Naive thymus-derived CD4-positive, alpha-beta T cell (primary cell): ENCODE measurements around the gene DAAM2. TPM values are rescaled to one million over a fixed set of nuclear protein-coding genes. Genes with fewer than 3 reads are reported as not detected.

ENCODE experiments used
- ATAC-seq: fragments of 150-1000 bp; cut with Tn5 transposase; 2 replicates; pipeline ENCODE4 v1.10.0; 2021; ENCODE audit warnings: mild to moderate bottlenecking, moderate library complexity
- CTCF ChIA-PET: fragments of 350-600 bp; sonication (Branson Sonifier 250); formaldehyde crosslinking; loops from one replicate; lab custom pipeline; 2021; ENCODE audit warnings: antibody characterized with exemption; lab: Charles Lee
- POLR2A ChIA-PET: fragments of 350-600 bp; sonication (Branson Sonifier 250); formaldehyde crosslinking; loops from one replicate; lab custom pipeline; 2021; ENCODE audit warnings: antibody characterized with exemption, inconsistent platforms; lab: Charles Lee
- DNase-seq, 9 donors: peaks; one replicate each; pipeline versions ENCODE4 v3.0.0 to v3.0.0-alpha.2; 2020 to 2022; ENCODE audit warnings: mixed read lengths in 1 of 9
- H3K27ac ChIP-seq: one replicate; pipeline ENCODE4 v1.7.0; 2013; ENCODE audit warnings: mild to moderate bottlenecking, low read depth, low read length, moderate library complexity
- H3K27me3 ChIP-seq, 2 donors: one replicate each; pipeline ENCODE4 v1.7.0; 2013; ENCODE audit warnings: low read length in 2 of 2, mild to moderate bottlenecking in 2 of 2, moderate library complexity in 2 of 2; ENCODE audit not compliant: control insufficient read depth in 2 of 2, insufficient read depth in 2 of 2
- H3K36me3 ChIP-seq, 3 experiments: 1 replicate in 2 of 3; 2 replicates in 1 of 3; pipeline ENCODE4 v1.7.0; 2013; ENCODE audit warnings: low read length in 3 of 3, mild to moderate bottlenecking in 3 of 3, moderate library complexity in 1 of 3; ENCODE audit not compliant: insufficient read depth in 3 of 3, control insufficient read depth in 2 of 3
- H3K4me1 ChIP-seq, 2 donors: one replicate each; pipeline ENCODE4 v1.7.0; 2013; ENCODE audit warnings: low read length in 2 of 2, mild to moderate bottlenecking in 2 of 2, moderate library complexity in 1 of 2; ENCODE audit not compliant: control insufficient read depth in 2 of 2, insufficient read depth in 2 of 2
- H3K4me3 ChIP-seq: 2 replicates; pipeline ENCODE4 v1.7.0; 2013; ENCODE audit warnings: mild to moderate bottlenecking, low read length
- H3K9me3 ChIP-seq, 3 experiments: 1 replicate in 2 of 3; 2 replicates in 1 of 3; pipeline ENCODE4 v1.7.0; 2013; ENCODE audit warnings: low read length in 3 of 3; ENCODE audit not compliant: control insufficient read depth in 2 of 3
- H3K27ac Mint-ChIP-seq, 9 donors: one replicate each; pipeline ENCODE4 v1.8.0; 2020 to 2022; ENCODE audit warnings: mixed read lengths in 9 of 9, mild to moderate bottlenecking in 8 of 9, moderate library complexity in 5 of 9, inconsistent platforms in 2 of 9
- H3K27me3 Mint-ChIP-seq, 5 donors: one replicate each; pipeline ENCODE4 v1.8.0; 2021 to 2022; ENCODE audit warnings: mixed read lengths in 5 of 5, mild to moderate bottlenecking in 1 of 5
- H3K36me3 Mint-ChIP-seq, 5 donors: one replicate each; pipeline ENCODE4 v1.8.0; 2020 to 2022; ENCODE audit warnings: mixed read lengths in 5 of 5, mild to moderate bottlenecking in 3 of 5, inconsistent platforms in 1 of 5
- H3K4me1 Mint-ChIP-seq, 7 donors: one replicate each; pipeline ENCODE4 v1.8.0; 2020 to 2022; ENCODE audit warnings: mixed read lengths in 7 of 7, mild to moderate bottlenecking in 3 of 7, inconsistent platforms in 1 of 7
- H3K4me3 Mint-ChIP-seq, 10 donors: one replicate each; pipeline ENCODE4 v1.8.0; 2020 to 2022; ENCODE audit warnings: mild to moderate bottlenecking in 10 of 10, mixed read lengths in 10 of 10, moderate library complexity in 6 of 10, inconsistent platforms in 2 of 10
- H3K9me3 Mint-ChIP-seq, 11 donors: one replicate each; pipeline ENCODE4 v1.8.0; 2020 to 2022; ENCODE audit warnings: mixed read lengths in 11 of 11, mild to moderate bottlenecking in 4 of 11, inconsistent platforms in 1 of 11, moderate library complexity in 1 of 11
- intact Hi-C, 2 donors: fragments of 100-400 bp; cut with micrococcal nuclease; formaldehyde crosslinking; loops; one replicate each; pipeline ENCODE4 v1.15.1; 2023
- polyA plus RNA-seq, 2 donors: library from polyadenylated mRNA; unstranded; fragments of 300-500 nt; fragmentation: Illumina TruSeq; gene quantifications; one replicate each; pipeline ENCODE4 v1.2.3, GENCODE V29; 2021
- total RNA-seq, 6 experiments: library from RNA in 5 of 6; stranded (reverse) in 5 of 6; gene quantifications; 1 replicate in 5 of 6; 2 replicates in 1 of 6; pipeline ENCODE4 v1.2.3 and lab custom pipeline; 2021 to 2026

DAAM2 gene
- total and polyA plus RNA-seq, 7 experiments from 2014 or later, result not detected

DNA sequence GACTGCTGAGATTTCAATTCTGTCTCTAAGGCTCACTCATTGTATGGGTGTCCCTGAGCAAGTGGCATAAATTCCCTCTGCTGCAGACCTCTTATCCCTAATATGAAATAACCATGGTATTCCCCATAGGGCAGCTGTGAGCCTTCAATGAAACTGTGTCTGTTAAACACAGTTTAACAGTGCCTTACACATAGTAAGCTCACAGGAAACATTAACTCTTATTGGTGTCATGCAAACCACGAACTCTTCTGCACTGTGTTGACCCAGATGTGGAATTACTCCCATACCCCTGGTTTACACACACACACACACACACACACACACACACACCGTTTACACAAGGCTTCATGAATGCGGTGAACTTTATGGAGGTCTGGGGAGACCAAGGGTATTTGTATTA is 23.2 kb downstream of the DAAM2 start:
- H3K4me3 Mint-ChIP-seq, result no peak overlapping the region

DNA sequence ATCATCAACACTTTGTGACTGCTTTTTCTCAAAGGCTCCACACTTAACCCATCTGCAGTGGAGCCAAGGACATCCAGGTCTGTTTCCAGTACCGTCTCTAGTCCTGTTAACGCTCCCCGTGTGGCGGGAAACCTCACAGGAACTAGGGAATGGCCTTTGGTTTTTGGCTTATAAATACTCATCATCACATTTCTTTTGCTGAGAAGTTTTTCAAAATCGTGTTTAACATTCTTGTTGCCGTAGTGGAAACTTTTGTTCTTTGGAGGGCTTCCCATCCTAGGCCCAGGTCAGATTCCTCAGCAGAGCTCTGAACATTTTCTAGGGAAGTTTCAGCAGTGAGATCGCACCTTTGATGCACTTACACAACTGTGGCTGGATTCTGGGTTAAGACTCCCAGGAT is 24.6 kb downstream of the DAAM2 start:
- POLR2A ChIA-PET, result no interaction called here
- no peak overlapping the region for H3K27ac Mint-ChIP-seq
- H3K27me3 Mint-ChIP-seq, result peaks cover 0 to 23% (median 16%) of the 10 kb centered on the region in 5 donors
- Histone ChIP-seq H3K27ac (no peak overlapping the region), H3K36me3 (no peaks in the 10 kb centered on the region), H3K9me3 (no peaks in the 10 kb centered on the region), H3K27me3 (no peaks in the 10 kb centered on the region), H3K4me3 (no peak overlapping the region), H3K4me1 (no peaks in the 10 kb centered on the region)
- no peaks in the 10 kb centered on the region for H3K9me3 Mint-ChIP-seq
- ATAC-seq, result no peak
- CTCF ChIA-PET, result no interaction called here
- intact Hi-C loops, result no loop called here
- no peak for DNase-seq
- no peaks in the 10 kb centered on the region for H3K36me3 Mint-ChIP-seq
- H3K4me1 Mint-ChIP-seq, result no peaks in the 10 kb centered on the region
- no peak overlapping the region for H3K4me3 Mint-ChIP-seq

More for the DNA sequence above, 23.2 kb downstream of the DAAM2 start:
- intact Hi-C loops, result no loop called here
- no peaks in the 10 kb centered on the region for H3K9me3 Mint-ChIP-seq
- ATAC-seq, result no peak
- CTCF ChIA-PET, result no interaction called here
- no peak overlapping the region for H3K27ac ChIP-seq
- H3K9me3 ChIP-seq, result no peaks in the 10 kb centered on the region
- H3K27me3 Mint-ChIP-seq, result peaks cover 0 to 19% (median 18%) of the 10 kb centered on the region in 5 donors
- H3K27me3 ChIP-seq, result no peaks in the 10 kb centered on the region
- H3K4me1 ChIP-seq, result no peaks in the 10 kb centered on the region
- no peak overlapping the region for H3K4me3 ChIP-seq
- no peak overlapping the region for H3K27ac Mint-ChIP-seq
- no peaks in the 10 kb centered on the region for H3K36me3 ChIP-seq
- H3K36me3 Mint-ChIP-seq, result no peaks in the 10 kb centered on the region
- POLR2A ChIA-PET, result no interaction called here
- H3K4me1 Mint-ChIP-seq, result no peaks in the 10 kb centered on the region
- no peak for DNase-seq

DNA sequence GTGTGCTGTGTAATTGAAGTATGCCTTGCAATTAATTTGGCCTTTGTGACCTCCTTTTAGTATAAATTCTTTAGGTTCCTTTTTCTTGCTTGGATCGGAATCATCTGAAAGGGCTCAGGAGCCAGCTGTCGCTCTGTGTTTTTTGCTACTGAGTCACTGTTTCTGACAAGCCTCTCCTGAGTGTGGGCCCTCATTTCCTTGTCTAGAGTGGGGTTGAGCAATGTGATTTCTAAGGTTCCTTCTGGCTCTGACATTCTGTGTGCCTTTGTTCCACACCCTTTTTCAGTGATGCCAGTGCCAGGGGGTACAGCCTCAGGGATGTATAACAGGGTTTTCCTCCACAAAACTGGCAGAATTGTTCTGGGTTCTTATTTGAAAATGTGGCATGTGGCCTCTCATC is 26.5 kb downstream of the DAAM2 start:
- H3K36me3 Mint-ChIP-seq, result no peaks in the 10 kb centered on the region
- intact Hi-C loops, result no loop called here
- CTCF ChIA-PET, result no interaction called here

DNA sequence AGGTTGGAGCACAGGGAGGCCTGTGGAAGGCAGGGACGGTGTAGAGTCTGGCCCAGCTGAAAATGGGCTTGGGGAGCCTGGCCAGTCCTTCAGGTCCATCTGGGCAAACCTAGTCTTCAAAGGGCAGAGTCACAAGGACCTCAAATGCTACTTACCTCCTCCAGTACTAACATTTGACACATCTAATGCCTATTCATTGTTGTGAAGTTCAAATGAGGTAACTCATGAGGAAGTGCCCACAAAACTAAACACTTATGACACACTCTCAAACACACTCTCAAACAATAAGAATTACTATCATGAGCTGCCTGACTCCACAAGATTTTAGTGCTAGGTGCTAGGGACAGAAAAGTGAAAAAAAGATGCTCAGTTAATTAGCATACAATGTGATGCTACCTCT is 27.1 kb downstream of the DAAM2 start:
- Mint-ChIP-seq H3K36me3 (no peaks in the 10 kb centered on the region), H3K4me3 (no peak overlapping the region), H3K9me3 (no peaks in the 10 kb centered on the region), H3K27me3 (peaks cover 0 to 10% (median 7%) of the 10 kb centered on the region in 5 donors), H3K27ac (peak overlapping the region in 1 of 9 donors; percentile 10), H3K4me1 (no peaks in the 10 kb centered on the region)
- ATAC-seq, result no peak
- Histone ChIP-seq H3K36me3 (no peaks in the 10 kb centered on the region), H3K4me3 (no peak overlapping the region), H3K9me3 (no peaks in the 10 kb centered on the region), H3K27ac (no peak overlapping the region), H3K4me1 (no peaks in the 10 kb centered on the region), H3K27me3 (no peaks in the 10 kb centered on the region)
- ChIA-PET POLR2A (no interaction called here), CTCF (no interaction called here)
- intact Hi-C loops, result no loop called here
- DNase-seq, result no peak

More for the DNA sequence above, 26.5 kb downstream of the DAAM2 start:
- H3K9me3 Mint-ChIP-seq, result no peaks in the 10 kb centered on the region
- no peak overlapping the region for H3K27ac Mint-ChIP-seq
- no peaks in the 10 kb centered on the region for H3K4me1 Mint-ChIP-seq
- peaks cover 0 to 15% (median 8%) of the 10 kb centered on the region in 5 donors for H3K27me3 Mint-ChIP-seq
- no peaks in the 10 kb centered on the region for H3K27me3 ChIP-seq
- no peaks in the 10 kb centered on the region for H3K9me3 ChIP-seq
- DNase-seq (no peak), ATAC-seq (no peak)
- no peaks in the 10 kb centered on the region for H3K4me1 ChIP-seq
- no peak overlapping the region for H3K27ac ChIP-seq
- POLR2A ChIA-PET, result no interaction called here
- H3K4me3 ChIP-seq, result no peak overlapping the region
- H3K36me3 ChIP-seq, result no peaks in the 10 kb centered on the region
- H3K4me3 Mint-ChIP-seq, result no peak overlapping the region

DNA sequence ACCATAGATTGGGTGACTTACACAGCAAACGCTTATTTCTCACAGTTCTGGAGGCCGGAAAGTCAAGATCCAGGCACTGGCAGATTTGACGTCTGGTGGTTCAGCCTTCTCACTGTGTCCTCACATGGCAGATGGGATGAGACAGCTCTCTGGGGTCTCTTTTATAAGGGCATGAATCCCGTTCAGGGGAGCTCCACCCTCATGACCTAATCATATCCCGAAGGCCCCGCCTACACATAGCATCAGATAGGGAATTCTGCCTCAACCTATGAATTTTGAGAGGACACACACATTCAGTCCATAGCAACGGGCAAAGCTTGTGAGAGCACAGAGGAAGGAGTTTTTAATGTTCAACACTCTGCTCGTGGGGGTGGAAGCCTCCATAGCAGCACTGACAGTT is 27.5 kb downstream of the DAAM2 start:
- ATAC-seq, result no peak
- intact Hi-C loops, result no loop called here
- no peak overlapping the region for H3K27ac ChIP-seq
- Mint-ChIP-seq H3K36me3 (no peaks in the 10 kb centered on the region), H3K27me3 (peaks cover 0 to 9% (median 5%) of the 10 kb centered on the region in 5 donors), H3K27ac (peak overlapping the region in 2 of 9 donors; percentile 10 to 11), H3K4me1 (no peaks in the 10 kb centered on the region), H3K9me3 (no peaks in the 10 kb centered on the region), H3K4me3 (no peak overlapping the region)
- DNase-seq, result no peak
- H3K27me3 ChIP-seq, result no peaks in the 10 kb centered on the region
- no peaks in the 10 kb centered on the region for H3K9me3 ChIP-seq
- no peaks in the 10 kb centered on the region for H3K4me1 ChIP-seq
- H3K36me3 ChIP-seq, result no peaks in the 10 kb centered on the region
- ChIA-PET CTCF (interaction anchor here (0.7 kb wide), 1 partner anchor 1187 kb away, joined by 3 read pairs; no protein-coding TSS in a partner anchor), POLR2A (no interaction called here)
- no peak overlapping the region for H3K4me3 ChIP-seq

DNA sequence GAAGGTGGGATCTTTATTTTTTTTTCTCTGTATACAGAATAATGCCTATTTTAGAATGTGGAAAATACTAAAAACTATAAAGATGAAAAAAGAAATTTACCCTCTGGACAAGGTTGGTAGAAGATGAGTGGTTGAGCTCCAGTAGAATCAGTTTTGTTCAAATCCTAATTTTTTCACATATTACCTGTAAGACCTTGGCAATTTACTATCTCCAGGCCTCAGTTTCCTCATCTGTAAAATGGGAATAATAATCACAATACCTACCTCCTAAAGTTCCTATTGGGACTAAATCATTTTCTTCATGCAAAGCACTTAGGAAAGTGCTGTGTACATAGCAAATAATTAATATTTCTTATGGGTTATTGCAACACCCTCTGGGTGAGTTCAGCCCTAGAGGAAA is 28.4 kb downstream of the DAAM2 start:
- no peaks in the 10 kb centered on the region for H3K36me3 ChIP-seq
- no peaks in the 10 kb centered on the region for H3K9me3 Mint-ChIP-seq
- peaks cover 0 to 9% (median 4%) of the 10 kb centered on the region in 5 donors for H3K27me3 Mint-ChIP-seq
- CTCF ChIA-PET, result interaction anchor here (0.7 kb wide), 1 partner anchor 1186 kb away, joined by 3 read pairs; no protein-coding TSS in a partner anchor
- intact Hi-C loops, result no loop called here
- H3K4me3 ChIP-seq, result no peak overlapping the region
- ATAC-seq (no peak), DNase-seq (no peak)
- no peaks in the 10 kb centered on the region for H3K27me3 ChIP-seq
- no peaks in the 10 kb centered on the region for H3K9me3 ChIP-seq
- H3K4me1 ChIP-seq, result no peaks in the 10 kb centered on the region
- no peak overlapping the region for H3K27ac ChIP-seq
- no peak overlapping the region for H3K27ac Mint-ChIP-seq
- H3K4me3 Mint-ChIP-seq, result no peak overlapping the region
- no peaks in the 10 kb centered on the region for H3K4me1 Mint-ChIP-seq
- POLR2A ChIA-PET, result no interaction called here
- H3K36me3 Mint-ChIP-seq, result no peaks in the 10 kb centered on the region

DNA sequence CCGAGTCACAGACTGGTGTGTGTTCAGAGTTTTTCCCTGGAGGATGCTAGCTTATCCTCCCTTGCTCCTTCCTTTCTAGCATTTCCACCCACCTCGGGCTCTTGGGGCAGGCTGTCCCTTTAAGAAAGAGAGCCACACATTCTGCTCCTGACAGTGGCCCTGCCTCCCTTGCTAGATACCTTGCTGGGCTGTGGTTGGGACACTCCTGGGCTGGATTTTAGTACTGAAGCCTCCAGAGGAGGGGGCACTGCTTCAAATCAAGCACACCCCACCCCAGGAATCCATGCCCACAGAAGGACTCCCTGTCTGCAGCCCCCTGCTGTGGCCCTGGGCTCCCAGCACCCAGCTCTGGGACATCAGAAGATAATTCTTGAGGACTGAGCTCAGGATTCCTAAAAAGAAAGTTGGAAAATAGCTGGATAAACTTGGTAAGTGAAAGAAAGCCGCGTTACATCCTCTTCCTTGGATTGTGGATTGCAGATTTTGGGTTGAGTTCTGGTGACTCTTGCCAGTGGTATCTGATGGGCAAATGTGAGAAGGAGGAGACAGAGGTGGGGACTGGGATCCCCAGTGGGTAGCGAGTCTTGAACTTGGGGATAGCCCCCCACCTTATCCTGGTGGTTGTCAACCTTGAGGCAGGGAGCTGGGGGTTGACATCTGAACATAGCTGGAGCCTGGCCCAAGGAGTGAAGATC is 29.0 kb downstream of the DAAM2 start:
- H3K9me3 Mint-ChIP-seq, result no peaks in the 10 kb centered on the region

More for the DNA sequence above, 29.0 kb downstream of the DAAM2 start:
- Mint-ChIP-seq H3K4me3 (no peak overlapping the region), H3K4me1 (no peaks in the 10 kb centered on the region), H3K27ac (no peak overlapping the region), H3K27me3 (peaks cover 0 to 9% (median 0%) of the 10 kb centered on the region in 5 donors), H3K36me3 (no peaks in the 10 kb centered on the region)
- intact Hi-C loops, result no loop called here
- ChIA-PET POLR2A (no interaction called here), CTCF (no interaction called here)
- Histone ChIP-seq H3K4me1 (no peaks in the 10 kb centered on the region), H3K27ac (no peak overlapping the region), H3K27me3 (no peaks in the 10 kb centered on the region), H3K36me3 (no peaks in the 10 kb centered on the region), H3K4me3 (no peak overlapping the region), H3K9me3 (no peaks in the 10 kb centered on the region)
- no peak for DNase-seq
- no peak for ATAC-seq
